GM19463 (cell line): ENCODE results near the gene HLA-DPA1.

Experiments
- ATAC-seq: cut with Tn5 transposase; IDR thresholded peaks from one replicate; pipeline ENCODE4 v1.9.1; 2021; ENCODE audit warnings: mild to moderate bottlenecking, moderate library complexity; ENCODE audit not compliant: unreplicated experiment

HLA-DPA1 gene

GRCh38 chr6:33018418-33018817 lies 55.0 kb downstream of the HLA-DPA1 start:
- no peak for ATAC-seq

GRCh38 chr6:33017694-33018353 lies 55.6 kb downstream of the HLA-DPA1 start:
- ATAC-seq, result no peak

DNA sequence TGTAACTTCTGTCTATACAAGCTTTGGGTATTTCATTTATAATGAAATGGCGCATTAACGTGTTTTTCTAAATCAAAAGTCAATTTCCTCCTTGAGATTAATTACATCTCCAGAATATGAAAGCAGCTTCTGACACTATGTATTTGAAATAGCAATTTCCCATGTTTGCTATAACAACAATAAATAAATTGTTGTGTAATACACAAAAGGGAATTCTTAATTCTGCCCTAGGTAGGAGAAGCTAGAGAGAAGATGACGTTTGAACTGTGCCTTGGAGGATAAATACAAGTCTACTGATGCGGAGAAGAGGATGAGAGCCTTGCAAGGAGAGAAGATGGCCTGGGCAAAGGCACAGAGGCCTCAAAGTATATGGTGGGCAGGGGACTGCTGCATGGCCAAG lies 56.4 kb downstream of the HLA-DPA1 start:
- ATAC-seq, result no peak

GRCh38 chr6:33015798-33016197 lies 57.7 kb downstream of the HLA-DPA1 start:
- no peak for ATAC-seq

DNA sequence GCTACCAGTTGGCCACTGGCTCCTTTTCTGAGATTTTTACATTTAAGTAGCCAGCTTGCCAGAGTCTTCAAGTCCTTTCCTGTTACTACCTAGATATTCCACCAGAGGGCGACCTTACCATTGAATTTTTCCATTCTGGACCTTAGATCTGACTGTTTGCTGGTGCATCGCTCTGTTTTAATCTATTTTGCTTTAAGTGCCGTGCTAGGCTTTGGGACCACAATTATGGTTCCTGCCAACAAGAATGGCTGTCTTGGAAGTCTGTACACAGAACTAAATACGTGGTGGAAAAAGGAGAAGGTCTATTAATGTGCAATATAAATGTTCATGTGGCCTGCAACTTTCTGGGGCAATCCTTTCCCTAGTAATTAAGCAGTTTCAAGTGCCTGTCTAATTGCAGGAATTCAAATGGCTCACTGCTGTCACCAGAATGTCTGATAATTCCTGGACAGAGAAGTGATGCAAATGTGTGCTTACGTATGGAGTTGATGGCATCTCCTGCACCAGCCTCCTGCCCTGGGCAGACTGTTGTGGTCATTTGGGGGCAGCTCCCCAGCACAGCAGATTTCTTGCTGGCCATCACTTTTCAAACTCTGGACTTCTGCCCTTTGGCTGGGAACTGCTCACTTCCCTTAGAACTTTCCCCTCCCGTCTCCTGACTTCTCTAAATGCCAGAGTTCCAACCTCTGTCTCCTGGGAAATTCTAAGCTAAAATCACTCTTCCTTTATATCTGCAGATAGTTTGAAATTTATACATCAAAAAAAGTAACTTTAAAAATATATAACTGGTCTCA lies 58.4 kb downstream of the HLA-DPA1 start:
- ATAC-seq, result no peak
